Ishikawa (cell line): Measurements from ENCODE around the gene GGNBP2.
A peak's percentile ranks its signal among the peaks of the same experiment; 100 is the strongest.

Experiments
- CEBPB ChIP-seq: IDR thresholded peaks from 2 replicates; pipeline ENCODE4 v1.6.1; 2012
- CREB1 ChIP-seq: IDR thresholded peaks from 2 replicates; pipeline ENCODE4 v1.6.1; 2012; ENCODE audit warnings: low read depth
- EGR1 ChIP-seq: IDR thresholded peaks from 2 replicates; pipeline ENCODE4 v1.6.1; 2012
- EP300 ChIP-seq: IDR thresholded peaks from 2 replicates; pipeline ENCODE4 v1.6.1; 2012; ENCODE audit warnings: borderline replicate concordance
- FOXM1 ChIP-seq: IDR thresholded peaks from 2 replicates; pipeline ENCODE4 v1.6.1; 2012; ENCODE audit warnings: low read depth, borderline replicate concordance
- MAX ChIP-seq: IDR thresholded peaks from 2 replicates; pipeline ENCODE4 v1.6.1; 2012
- NFIC ChIP-seq: IDR thresholded peaks from 2 replicates; pipeline ENCODE4 v1.6.1; 2012
- RAD21 ChIP-seq: IDR thresholded peaks from 2 replicates; pipeline ENCODE4 v1.6.1; 2012; ENCODE audit warnings: low read depth
- REST ChIP-seq: IDR thresholded peaks from 2 replicates; pipeline ENCODE4 v1.6.1; 2012; ENCODE audit warnings: low read depth, mild to moderate bottlenecking
- TAF1 ChIP-seq: IDR thresholded peaks from 2 replicates; pipeline ENCODE4 v1.6.1; 2012; ENCODE audit warnings: low read depth, mild to moderate bottlenecking
- TCF12 ChIP-seq: IDR thresholded peaks from 2 replicates; pipeline ENCODE4 v1.6.1; 2012; ENCODE audit warnings: low read depth
- TEAD4 ChIP-seq: IDR thresholded peaks from 2 replicates; pipeline ENCODE4 v1.6.1; 2012
- USF1 ChIP-seq: IDR thresholded peaks from 2 replicates; pipeline ENCODE4 v1.6.1; 2012
- YY1 ChIP-seq: IDR thresholded peaks from 2 replicates; pipeline ENCODE4 v1.6.1; 2012; ENCODE audit warnings: low read depth
- ZBTB7A ChIP-seq: IDR thresholded peaks from 2 replicates; pipeline ENCODE4 v1.6.1; 2012; ENCODE audit warnings: low read depth

Gene GGNBP2, protein sequence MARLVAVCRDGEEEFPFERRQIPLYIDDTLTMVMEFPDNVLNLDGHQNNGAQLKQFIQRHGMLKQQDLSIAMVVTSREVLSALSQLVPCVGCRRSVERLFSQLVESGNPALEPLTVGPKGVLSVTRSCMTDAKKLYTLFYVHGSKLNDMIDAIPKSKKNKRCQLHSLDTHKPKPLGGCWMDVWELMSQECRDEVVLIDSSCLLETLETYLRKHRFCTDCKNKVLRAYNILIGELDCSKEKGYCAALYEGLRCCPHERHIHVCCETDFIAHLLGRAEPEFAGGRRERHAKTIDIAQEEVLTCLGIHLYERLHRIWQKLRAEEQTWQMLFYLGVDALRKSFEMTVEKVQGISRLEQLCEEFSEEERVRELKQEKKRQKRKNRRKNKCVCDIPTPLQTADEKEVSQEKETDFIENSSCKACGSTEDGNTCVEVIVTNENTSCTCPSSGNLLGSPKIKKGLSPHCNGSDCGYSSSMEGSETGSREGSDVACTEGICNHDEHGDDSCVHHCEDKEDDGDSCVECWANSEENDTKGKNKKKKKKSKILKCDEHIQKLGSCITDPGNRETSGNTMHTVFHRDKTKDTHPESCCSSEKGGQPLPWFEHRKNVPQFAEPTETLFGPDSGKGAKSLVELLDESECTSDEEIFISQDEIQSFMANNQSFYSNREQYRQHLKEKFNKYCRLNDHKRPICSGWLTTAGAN

GRCh38 chr17:36544307-36545076, at the start of gene GGNBP2:
TSS of gene GGNBP2 (plus strand) at chr17:36544919. CDS start at chr17:36545725, 806 bp downstream.
- peak; percentile 78 for TF ChIP-seq TAF1
- no peak for TF ChIP-seq CEBPB
- peak; percentile 87 for TF ChIP-seq EGR1
- TF ChIP-seq EP300 = no peak
- TF ChIP-seq ZBTB7A = peak; percentile 51; the same call in 1 of the 2 replicates
- TF ChIP-seq MAX = peak; percentile 46; the same call in 1 of the 2 replicates

GRCh38 chr17:36495076-36495578, 49.6 kb upstream of the GGNBP2 start:
- TF ChIP-seq TEAD4 (no peak), TCF12 (no peak), NFIC (no peak)

DNA sequence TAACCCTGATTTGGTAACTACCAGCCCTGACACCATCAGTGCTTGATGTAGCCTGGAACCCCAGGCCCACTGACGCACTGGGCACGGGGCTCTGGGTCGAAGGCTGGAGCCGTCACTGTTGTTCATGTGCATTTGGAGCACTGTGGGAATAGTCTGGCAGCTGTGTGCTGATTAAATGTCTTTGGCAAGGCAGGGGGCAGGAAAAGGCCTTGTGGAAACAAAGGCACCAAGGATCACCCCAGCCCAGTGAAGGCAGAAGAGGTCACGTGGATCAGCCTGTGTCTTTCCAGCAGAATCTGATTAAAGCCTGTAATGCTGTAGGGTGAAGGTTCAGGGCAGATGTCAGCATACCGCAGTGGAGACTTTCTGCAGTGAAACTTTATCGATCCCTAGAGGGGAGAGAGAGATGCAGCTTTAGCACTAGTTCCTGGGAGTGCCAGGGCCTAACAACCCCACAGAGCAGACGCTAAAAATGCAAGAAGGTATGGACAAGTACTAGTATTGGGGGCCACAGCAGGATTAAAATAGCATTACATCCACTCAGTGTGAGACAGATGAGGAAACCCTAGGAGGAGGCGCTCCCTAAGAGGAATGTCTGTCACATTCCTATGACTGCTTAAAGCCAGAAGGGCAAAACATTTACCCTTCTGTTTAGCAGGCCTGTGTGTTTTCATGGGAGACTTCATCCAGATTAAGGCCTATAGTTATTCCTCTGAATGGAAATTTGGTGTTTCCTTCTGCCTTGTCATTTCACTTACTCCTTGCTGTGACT, 48.5 kb upstream of the GGNBP2 start:
- TF ChIP-seq ZBTB7A (no peak), CREB1 (no peak), CEBPB (no peak), USF1 (no peak), FOXM1 (no peak), EP300 (no peak), TCF12 (no peak), RAD21 (no peak), TEAD4 (no peak), NFIC (no peak), REST (no peak), YY1 (no peak), MAX (no peak)

- no peak for TF ChIP-seq YY1
- TF ChIP-seq CEBPB = no peak
- no peak for TF ChIP-seq RAD21
- TF ChIP-seq USF1 = no peak
- TF ChIP-seq FOXM1 = no peak
- no peak for TF ChIP-seq TAF1
- TF ChIP-seq EP300 = no peak
- no peak for TF ChIP-seq REST
- no peak for TF ChIP-seq EGR1
- no peak for TF ChIP-seq TCF12
- no peak for TF ChIP-seq NFIC
- TF ChIP-seq CREB1 = no peak
- TF ChIP-seq TEAD4 = no peak
- TF ChIP-seq MAX = no peak
- no peak for TF ChIP-seq ZBTB7A
Measured at GRCh38 chr17:36498155-36498554, 46.6 kb upstream of the GGNBP2 start.
